NK-92 (cell line): Measurements from ENCODE around the gene IGF2BP3.

Source experiments
- DNase-seq: peaks from one replicate; lab custom pipeline; 2025; ENCODE audit not compliant: unreplicated experiment; lab: John Stamatoyannopoulos, UW

IGF2BP3 gene

DNA sequence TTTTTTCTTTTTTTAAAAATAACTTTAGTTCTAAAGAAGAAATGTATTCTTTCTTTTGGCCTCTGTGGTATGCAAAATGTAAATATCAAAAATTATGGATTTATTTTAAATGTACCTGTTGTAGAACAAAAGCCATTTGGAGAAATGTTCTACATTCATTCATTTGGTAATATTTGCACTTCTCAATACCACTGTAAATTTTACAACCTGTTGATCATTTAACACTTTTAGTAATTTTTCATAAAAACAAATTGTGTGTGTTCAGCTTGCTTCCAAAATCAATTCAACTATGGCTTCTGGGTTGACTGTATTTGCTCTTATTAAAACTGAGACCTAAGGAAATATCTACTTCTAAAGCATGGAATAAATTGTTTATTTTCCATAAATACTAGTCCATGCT is 2.3 kb upstream of the IGF2BP3 start:
- DNase-seq, result no peak

- no peak for DNase-seq
These were observed 1.8 kb upstream of the IGF2BP3 start for GRCh38 chr7:23472046-23472445.

GRCh38 chr7:23471106-23471859 is 992 bp upstream of the IGF2BP3 start:
- no peak for DNase-seq

DNA sequence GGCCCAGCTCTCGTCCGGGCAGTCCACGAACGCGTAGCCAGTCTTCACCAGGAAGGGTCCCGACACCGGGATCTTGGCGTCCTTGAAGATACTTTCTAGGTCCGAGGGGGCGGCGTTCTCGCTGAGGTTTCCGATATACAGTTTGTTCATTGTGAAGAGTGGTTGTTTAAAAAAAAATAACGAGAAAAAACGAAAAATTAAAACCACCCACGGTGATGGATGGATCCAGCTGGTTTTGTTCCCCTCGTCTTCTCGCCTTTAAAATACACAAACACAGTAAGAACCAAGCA is 385 bp downstream of the IGF2BP3 start:
- no peak for DNase-seq

GRCh38 chr7:23469150-23469960 is 936 bp downstream of the IGF2BP3 start:
- DNase-seq, result no peak

- no peak for DNase-seq
These were observed 1.7 kb downstream of the IGF2BP3 start for GRCh38 chr7:23468526-23469149.

DNA sequence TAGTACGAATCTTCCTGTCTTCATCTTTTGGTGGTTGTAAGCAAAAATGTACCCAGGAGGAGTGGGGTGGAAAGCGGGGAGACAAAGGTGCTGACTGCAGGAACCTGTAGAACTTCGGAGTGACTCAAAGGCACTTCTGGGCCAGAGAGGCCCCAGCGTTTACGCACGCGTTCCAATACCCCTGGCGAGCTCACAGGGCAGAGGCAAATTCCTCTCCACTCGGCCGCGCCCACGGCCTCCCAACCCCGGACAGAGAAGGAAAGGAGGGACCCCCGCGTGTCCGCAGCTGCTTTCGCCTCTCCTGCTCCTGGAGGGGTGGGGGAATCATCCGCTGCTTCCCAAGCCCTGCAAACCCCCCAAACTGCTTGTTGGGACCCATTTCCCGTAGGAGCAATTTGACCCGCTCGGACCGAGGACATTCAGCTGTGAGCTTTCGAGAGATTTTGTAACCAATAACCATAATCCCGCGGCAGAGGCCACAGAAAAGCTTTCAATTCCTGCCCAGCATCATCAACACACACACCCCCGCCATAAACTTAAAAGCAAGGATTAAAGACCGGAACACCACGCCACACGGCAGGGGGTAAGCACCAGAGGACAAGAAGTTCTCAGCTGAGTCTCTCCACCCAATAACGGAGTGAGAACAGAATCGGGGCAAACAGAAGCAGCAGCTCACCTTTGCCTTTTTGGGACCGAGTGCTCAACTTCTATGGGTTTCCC is 2.3 kb downstream of the IGF2BP3 start:
- no peak for DNase-seq

DNA sequence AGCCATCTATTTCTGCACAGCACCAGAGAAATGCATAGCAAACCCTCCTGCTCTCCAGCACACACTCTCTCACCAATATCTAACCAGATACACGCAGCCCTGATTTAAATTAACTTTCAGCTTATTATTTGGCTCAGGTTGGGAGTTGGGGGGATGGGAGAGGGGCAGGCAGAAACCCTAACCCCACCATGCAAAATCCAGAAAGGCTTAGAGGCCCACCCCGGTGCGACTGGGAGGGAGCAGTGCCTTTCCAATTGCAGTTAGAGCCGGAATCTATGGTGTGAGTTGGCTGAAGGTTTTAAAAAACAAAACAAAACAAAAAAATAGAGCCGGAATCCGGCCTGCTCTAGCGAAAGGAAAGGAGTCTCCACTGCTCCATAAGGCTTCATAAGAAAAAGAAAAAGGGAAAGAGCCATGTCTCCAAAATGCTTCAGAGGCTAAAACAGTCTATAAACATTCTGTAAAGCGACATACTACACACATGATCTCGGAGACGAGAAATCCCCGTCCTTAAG is 2.9 kb downstream of the IGF2BP3 start:
- no peak for DNase-seq

DNA sequence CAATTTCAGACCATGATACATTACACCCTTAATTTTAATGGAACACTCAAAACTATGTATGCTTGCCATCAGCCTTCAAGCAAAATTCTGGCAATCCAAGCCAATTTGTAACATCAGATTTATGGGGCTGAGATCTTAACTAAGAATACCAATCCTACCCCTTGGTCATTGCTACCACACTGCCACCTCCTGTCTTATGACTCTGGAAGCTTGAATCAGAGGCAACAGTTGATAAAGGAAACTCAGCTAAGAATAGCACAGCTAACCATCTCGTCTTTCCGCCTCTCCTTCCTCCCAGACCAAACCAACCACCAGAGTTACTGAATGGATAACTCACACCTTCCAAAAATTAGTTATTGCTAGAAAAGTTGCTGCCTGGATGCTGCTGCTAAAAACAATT is 7.4 kb downstream of the IGF2BP3 start:
- no peak for DNase-seq

- DNase-seq, result no peak
These were observed 12.2 kb downstream of the IGF2BP3 start for GRCh38 chr7:23458044-23458443.

GRCh38 chr7:23456093-23456492 is 14.2 kb downstream of the IGF2BP3 start:
- DNase-seq, result no peak

- DNase-seq, result no peak
These were observed 15.3 kb downstream of the IGF2BP3 start for GRCh38 chr7:23454881-23455526.

DNA sequence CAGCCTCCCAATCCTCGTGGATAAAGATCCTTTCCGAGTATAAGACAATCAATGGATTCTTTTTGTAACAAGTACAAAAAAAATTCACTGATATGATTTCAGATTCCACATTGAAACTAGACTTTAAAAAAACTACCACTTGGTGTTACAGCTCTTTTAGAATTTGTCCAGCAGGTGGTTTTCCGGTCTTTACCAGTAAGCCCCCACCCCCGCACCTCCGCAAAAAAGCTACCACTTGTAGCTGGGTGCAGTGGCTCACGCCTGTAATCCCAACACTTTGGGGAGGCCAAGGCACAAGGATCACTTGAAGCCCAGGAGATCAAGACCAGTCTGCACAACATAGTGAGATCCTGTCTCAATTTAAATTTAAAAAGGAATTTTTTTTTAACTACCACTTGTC is 19.8 kb downstream of the IGF2BP3 start:
- no peak for DNase-seq

GRCh38 chr7:23449941-23450340 is 20.4 kb downstream of the IGF2BP3 start:
- DNase-seq, result no peak

DNA sequence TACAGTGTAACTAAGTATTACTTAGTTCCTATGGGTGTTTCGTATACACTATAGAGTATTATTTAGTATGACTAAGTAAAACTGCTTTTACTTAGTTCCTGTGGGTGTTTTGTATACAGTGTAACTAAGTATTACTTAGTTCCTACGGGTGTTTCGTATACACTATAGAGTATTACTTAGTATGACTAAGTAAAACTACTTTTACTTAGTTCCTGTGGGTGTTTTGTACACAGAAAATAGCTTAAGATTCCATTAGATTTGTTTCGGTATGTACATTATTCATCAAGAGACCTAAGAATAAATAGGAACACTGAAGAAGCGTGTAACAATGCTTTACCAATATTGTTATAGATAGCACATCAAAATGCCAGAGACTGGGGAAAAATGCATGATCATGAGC is 25.0 kb downstream of the IGF2BP3 start:
- DNase-seq, result no peak

DNA sequence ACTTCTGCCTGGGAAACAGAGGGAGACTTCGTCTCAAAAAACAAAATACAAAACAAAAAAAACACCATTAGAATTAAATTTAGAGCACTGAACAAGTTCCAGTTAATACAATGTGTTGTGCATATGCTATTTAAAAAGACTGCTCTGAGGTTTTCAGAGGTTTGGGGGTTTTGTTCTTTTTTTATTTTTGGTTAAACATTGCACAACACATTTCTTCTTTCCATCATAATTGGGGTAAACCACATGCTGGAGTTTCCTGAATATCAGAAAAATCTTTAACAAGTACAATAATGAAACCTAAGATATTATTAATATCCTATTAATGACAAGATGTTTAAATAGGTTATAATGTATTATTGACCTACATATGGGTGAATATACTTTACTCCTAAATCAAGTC is 26.3 kb downstream of the IGF2BP3 start:
- DNase-seq, result no peak

DNA sequence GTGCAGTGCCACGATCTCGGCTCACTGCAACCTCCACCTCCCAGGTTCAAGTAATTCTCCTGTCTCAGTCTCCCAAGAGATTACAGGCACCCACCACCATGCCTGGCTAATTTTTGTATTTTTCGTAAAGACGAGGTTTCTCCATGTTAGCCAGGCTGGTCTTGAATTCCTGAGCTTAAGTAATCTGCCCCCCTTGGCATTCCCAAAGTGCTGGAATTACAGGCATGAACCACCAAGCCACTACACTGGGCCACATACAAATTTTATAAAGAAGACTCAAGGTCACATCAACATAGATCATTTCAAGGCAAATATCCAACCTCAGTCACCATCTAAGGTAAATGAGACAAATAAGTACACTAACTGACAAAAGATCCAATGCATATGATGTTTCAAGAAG is 32.1 kb downstream of the IGF2BP3 start:
- DNase-seq, result no peak

- no peak for DNase-seq
These were observed 36.0 kb downstream of the IGF2BP3 start for GRCh38 chr7:23434147-23434917.

DNA sequence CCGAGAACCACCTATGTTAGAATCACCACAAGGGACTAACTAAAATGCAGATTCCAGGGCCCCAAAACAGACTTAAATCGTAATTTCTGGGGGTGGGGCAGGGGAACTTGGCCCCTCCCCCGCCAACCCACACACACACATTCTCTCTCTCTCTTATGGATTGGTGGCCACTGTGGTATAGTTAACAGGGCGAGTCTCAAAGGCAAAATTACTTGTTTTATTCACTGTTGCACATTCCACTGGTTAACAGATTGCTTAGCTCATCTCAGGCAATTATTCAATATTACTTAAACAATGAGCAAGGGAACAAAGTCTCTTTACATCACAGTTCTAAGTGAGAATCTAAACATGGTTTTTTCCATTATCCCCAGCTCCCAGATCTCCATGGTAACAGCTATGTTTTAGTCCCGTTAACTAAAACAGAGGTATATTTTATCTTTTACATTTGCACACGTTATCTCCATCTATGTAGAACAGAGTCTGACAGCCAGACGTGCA is 38.5 kb downstream of the IGF2BP3 start:
- no peak for DNase-seq

- no peak for DNase-seq
These were observed 39.4 kb downstream of the IGF2BP3 start for GRCh38 chr7:23430893-23431259.
